ENCODE data around the gene NOD1.

DNA sequence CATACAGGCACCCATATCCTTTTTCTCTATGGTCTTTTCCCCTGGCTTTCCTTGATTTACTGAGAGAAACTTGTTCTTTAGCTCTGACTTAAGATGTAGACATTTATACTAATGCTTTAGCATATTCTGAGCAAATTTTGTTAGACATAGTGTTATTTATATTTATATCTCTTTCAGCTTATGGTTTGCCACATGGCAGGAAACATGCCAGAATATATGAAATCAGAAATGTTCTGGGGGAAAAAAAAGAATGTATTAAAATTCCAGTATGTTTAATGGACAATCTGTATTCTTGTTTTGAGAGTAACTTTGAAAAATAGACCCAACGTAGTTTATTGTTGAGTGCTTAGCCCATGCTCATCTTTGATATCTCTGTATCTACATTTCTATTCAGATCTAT is 36.2 kb upstream of the NOD1 start:
- TF ChIP-seq, protein P1, sequence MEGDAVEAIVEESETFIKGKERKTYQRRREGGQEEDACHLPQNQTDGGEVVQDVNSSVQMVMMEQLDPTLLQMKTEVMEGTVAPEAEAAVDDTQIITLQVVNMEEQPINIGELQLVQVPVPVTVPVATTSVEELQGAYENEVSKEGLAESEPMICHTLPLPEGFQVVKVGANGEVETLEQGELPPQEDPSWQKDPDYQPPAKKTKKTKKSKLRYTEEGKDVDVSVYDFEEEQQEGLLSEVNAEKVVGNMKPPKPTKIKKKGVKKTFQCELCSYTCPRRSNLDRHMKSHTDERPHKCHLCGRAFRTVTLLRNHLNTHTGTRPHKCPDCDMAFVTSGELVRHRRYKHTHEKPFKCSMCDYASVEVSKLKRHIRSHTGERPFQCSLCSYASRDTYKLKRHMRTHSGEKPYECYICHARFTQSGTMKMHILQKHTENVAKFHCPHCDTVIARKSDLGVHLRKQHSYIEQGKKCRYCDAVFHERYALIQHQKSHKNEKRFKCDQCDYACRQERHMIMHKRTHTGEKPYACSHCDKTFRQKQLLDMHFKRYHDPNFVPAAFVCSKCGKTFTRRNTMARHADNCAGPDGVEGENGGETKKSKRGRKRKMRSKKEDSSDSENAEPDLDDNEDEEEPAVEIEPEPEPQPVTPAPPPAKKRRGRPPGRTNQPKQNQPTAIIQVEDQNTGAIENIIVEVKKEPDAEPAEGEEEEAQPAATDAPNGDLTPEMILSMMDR (conservative IDR thresholded peaks at IDR 0.05): no peak
- TF ChIP-seq ZFX (IDR thresholded peaks at IDR 0.05): no peak
